ENCODE data around the gene MYO9A. TPM values are rescaled to one million over a fixed set of nuclear protein-coding genes. Genes with fewer than 3 reads are reported as not detected.

MYO9A gene
- total RNA-seq, 1 experiment from 2014 or later: 21.4 TPM

DNA sequence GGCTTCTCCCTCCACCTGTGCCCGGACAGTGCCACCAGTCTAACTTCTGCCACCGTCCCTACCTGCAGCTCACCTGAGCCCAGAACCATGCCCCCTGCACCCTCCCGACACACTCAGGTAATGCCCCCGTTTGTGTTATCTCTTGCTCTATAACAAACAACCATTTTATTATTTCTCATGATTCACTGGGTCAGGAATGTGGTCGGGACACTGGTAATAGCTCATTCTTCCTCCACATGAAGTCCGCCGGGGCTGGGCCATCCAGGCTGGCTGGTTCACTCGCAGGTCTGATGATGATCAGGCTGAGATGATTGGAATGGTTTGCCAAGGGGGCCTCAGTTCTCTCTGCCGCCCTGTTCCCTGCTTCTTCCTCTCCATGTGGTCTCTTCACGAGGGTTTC lies 327.9 kb downstream of the MYO9A start:
- H3K9me3 ChIP-seq (ENCODE audit: control insufficient read depth, low read depth, low read length): no peaks in the 10 kb centered on the region
- no peaks in the 10 kb centered on the region for H3K27me3 ChIP-seq (ENCODE audit: insufficient read depth, low read length)
- no peak overlapping the region for H4K8ac ChIP-seq (replicated peaks; ENCODE audit: insufficient read length, low read depth, low read length)
- H3K14ac ChIP-seq (ENCODE audit: insufficient read depth, low read length): no peak overlapping the region
- no peak overlapping the region for H3K4me2 ChIP-seq (ENCODE audit: insufficient read depth, insufficient read length, low read length)
- H2BK5ac ChIP-seq (ENCODE audit: insufficient read length, low read length): no peak overlapping the region
- no peak overlapping the region for H3K4ac ChIP-seq (ENCODE audit: low read depth, low read length)
- H3K79me2 ChIP-seq (ENCODE audit: insufficient read depth, low read length): no peaks in the 10 kb centered on the region; the same call in 1 of the 2 replicates
- no peaks in the 10 kb centered on the region for H3K23me2 ChIP-seq (ENCODE audit: insufficient read length, low read depth, low read length, poor library complexity, severe bottlenecking)
- DNase-seq: no peak
- no peaks in the 10 kb centered on the region for H3K79me1 ChIP-seq (ENCODE audit: insufficient read depth, low read depth, low read length, poor library complexity, severe bottlenecking)
- no peak overlapping the region for H4K91ac ChIP-seq (ENCODE audit: insufficient read length, low read depth, low read length)
- H2BK120ac ChIP-seq (ENCODE audit: low read depth, low read length, poor library complexity, severe bottlenecking): no peak overlapping the region
- no peak overlapping the region for H3K18ac ChIP-seq (ENCODE audit: insufficient read length, low read depth, low read length)
- H2BK15ac ChIP-seq (ENCODE audit: low read depth, low read length): no peak overlapping the region
- H3K4me1 ChIP-seq (ENCODE audit: insufficient read depth, low read length): no peaks in the 10 kb centered on the region
- no peak overlapping the region for H4K5ac ChIP-seq (ENCODE audit: insufficient read length, low read depth, low read length)
- Mint-ChIP-seq H3K4me3 (no peak overlapping the region), H3K9me3 (no peaks in the 10 kb centered on the region), H3K27me3 (ENCODE audit: low read depth) (no peaks in the 10 kb centered on the region; the same call in 1 of the 2 replicates), H3K4me1 (no peaks in the 10 kb centered on the region), H3K36me3 (ENCODE audit: insufficient read depth in 1 of 3, low read depth in 3 of 3) (no peaks in the 10 kb centered on the region; a peak in 1 of 7 replicates), H3K27ac (peak overlapping the region in 1 of 3 experiments; percentile 71; a peak in 1 of 7 replicates)
- TF ChIP-seq, protein P1, sequence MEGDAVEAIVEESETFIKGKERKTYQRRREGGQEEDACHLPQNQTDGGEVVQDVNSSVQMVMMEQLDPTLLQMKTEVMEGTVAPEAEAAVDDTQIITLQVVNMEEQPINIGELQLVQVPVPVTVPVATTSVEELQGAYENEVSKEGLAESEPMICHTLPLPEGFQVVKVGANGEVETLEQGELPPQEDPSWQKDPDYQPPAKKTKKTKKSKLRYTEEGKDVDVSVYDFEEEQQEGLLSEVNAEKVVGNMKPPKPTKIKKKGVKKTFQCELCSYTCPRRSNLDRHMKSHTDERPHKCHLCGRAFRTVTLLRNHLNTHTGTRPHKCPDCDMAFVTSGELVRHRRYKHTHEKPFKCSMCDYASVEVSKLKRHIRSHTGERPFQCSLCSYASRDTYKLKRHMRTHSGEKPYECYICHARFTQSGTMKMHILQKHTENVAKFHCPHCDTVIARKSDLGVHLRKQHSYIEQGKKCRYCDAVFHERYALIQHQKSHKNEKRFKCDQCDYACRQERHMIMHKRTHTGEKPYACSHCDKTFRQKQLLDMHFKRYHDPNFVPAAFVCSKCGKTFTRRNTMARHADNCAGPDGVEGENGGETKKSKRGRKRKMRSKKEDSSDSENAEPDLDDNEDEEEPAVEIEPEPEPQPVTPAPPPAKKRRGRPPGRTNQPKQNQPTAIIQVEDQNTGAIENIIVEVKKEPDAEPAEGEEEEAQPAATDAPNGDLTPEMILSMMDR (conservative IDR thresholded peaks at IDR 0.05): no peak
- H2BK20ac ChIP-seq (ENCODE audit: low read depth, low read length, poor library complexity, severe bottlenecking): no peak overlapping the region
- H2AK5ac ChIP-seq (ENCODE audit: insufficient read length, low read length): no peak overlapping the region
- H3K23ac ChIP-seq (ENCODE audit: insufficient read length, low read depth, low read length): no peak overlapping the region
- H3K9ac ChIP-seq (ENCODE audit: extremely low read depth, insufficient read length, low read length): no peak overlapping the region
- H3K56ac ChIP-seq (ENCODE audit: insufficient read length, low read depth, low read length): no peak overlapping the region
- no peak overlapping the region for H3K27ac ChIP-seq (ENCODE audit: insufficient read length, low read depth, low read length)
- H2BK12ac ChIP-seq (ENCODE audit: insufficient read length, low read depth, low read length): no peak overlapping the region
- no peak overlapping the region for H2AFZ ChIP-seq (ENCODE audit: low read length)
- H4K20me1 ChIP-seq (ENCODE audit: control insufficient read depth, insufficient read depth, insufficient read length): no peaks in the 10 kb centered on the region
- WGBS (ENCODE audit: extremely low coverage, insufficient read length, low lambda C conversion rate): no CpG with 5 or more reads among the region's 10 CpGs
- H3T11ph ChIP-seq (ENCODE audit: low read length): no peak overlapping the region
